GM21529 (cell line): ENCODE results near the gene CNIH4.
"Not testable (repeated sequence)": the region's sequence is repeated elsewhere in the genome, so short reads cannot be mapped to it uniquely, and the experiment has no call there.

Experiments
- ATAC-seq: cut with Tn5 transposase; IDR thresholded peaks from one replicate; pipeline ENCODE4 v1.9.1; 2021; ENCODE audit not compliant: unreplicated experiment

The CNIH4 gene

GRCh38 chr1:224348137-224348536 is 8.5 kb upstream of the CNIH4 start:
- no peak for ATAC-seq

GRCh38 chr1:224349716-224350115 is 7.0 kb upstream of the CNIH4 start:
- ATAC-seq = not testable (repeated sequence)

DNA sequence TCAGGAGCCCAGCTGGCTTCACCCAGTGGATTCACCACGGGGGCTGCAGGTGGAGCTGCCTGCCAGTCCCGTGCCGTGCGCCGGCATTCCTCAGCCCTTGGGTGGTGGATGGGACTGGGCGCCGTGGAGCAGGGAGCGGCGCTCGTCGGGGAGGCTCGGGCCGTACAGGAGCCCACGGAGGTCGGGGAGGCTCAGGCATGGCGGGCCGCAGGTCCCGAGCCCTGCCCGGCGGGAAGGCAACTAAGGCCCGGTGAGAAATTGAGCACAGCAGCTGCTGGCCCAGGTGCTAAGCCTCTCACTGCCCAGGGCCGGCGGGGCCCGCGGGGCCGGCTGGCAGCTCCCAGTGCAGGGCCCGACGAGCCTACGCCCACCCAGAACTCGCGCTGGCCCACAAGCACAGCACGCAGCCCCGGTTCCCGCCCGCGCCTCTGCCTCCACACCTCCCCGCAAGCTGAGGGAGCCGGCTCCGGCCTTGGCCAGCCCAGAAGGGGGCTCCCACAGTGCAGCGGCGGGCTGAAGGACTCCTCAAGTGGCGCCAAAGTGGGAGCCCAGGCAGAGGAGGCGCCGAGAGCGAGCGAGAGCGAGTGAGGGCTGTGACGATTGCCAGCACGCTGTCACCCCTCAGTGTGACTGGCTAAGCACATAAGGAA is 4.1 kb upstream of the CNIH4 start:
- ATAC-seq = not testable (repeated sequence)

- ATAC-seq = no peak
These were observed 2.4 kb upstream of the CNIH4 start for GRCh38 chr1:224353975-224354925.

DNA sequence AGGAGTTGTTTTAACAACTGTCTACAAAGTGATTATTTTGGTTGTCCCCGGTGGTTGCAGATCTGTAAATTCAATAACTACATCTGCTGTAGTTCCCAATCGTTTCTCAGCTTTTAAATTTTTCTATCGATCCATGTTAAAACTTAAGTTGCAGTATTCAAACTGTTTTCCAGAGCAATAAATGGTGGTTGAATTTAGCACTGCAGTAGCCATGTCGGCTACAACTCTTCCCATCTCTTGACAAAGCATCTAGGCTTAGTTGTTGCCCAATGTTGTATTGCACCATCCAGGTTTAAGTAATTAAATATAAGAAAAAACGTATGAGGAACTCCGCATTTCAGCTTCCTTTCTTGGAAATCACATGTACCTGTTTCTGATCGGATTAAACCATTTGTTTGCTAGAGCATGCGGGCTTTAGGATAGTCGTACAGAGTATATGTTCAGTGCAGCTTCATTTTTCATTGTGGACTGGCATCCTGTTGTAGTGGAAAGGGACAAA is 996 bp downstream of the CNIH4 start:
- no peak for ATAC-seq

- ATAC-seq = no peak
These were observed 1.6 kb downstream of the CNIH4 start for GRCh38 chr1:224358237-224358636.

DNA sequence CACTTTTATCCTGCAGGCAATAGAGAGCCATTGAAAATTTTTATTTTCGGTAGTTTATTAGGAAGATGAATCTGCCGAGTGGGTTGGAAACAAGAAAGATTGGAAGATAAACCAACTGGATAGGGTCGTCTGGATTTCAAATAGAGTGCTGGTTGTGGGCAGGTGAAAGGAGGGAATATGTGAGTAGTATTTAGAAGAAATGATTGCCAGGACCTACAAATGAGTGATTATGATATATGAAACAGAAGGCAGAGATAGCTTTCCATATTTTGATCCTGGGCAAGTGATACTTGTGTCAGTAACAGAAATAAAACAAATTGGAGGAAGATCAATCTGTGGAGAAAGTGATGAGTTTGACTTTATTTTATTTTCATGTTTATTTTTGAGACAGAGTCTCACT is 2.5 kb downstream of the CNIH4 start:
- no peak for ATAC-seq

DNA sequence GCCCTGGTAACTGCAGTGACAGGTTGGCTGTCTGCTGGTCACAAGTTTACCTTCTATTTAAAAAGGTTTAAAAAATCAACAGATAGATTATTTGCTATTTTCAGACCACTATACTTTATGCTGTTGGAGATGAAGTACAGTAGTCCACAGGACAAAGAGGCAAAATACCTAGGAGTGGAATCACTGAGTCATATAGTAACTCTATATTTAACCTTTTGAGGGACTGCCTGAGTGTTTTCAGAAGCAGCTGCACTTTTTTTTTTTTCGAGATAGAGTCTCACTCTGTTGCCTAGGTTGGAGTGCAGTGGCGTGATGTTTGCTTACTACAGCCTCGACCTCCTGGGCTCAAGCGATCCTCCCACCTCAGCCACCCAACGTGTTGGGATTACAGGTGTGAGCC is 11.7 kb downstream of the CNIH4 start:
- ATAC-seq = peak; percentile 89

DNA sequence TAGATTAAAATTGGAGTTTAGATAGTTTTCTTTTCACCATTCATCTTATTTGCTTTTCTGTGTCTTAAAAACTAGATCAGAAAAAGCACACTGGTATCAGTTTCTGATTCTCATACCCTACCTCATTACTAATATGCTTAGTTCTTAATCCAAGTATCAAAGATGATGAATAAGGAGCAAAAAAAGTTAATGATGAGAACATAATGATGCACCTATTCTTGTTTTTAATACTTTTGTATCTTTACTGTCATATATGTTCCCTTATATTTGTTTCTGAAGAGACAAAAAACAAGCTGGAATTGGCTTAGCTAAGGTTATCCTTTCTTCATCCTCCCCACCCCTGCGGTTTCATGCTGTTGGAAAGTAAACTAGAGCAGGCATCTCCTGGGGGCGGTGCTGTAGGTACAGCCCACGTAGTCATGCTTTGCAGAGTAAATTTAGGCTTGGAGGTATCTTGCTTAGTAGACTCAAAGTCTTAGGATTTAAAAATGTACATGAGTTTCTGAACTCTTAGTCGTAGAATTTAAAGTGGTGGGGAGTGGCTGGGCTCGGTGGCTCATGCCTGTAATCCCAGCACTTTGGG is 16.4 kb downstream of the CNIH4 start:
- ATAC-seq = no peak

- no peak for ATAC-seq
These were observed 18.4 kb downstream of the CNIH4 start for GRCh38 chr1:224375059-224375458.

GRCh38 chr1:224377676-224378006 is 21.0 kb downstream of the CNIH4 start:
- peak; percentile 68 for ATAC-seq

- ATAC-seq = no peak
These were observed 22.4 kb downstream of the CNIH4 start for GRCh38 chr1:224378855-224379631.

DNA sequence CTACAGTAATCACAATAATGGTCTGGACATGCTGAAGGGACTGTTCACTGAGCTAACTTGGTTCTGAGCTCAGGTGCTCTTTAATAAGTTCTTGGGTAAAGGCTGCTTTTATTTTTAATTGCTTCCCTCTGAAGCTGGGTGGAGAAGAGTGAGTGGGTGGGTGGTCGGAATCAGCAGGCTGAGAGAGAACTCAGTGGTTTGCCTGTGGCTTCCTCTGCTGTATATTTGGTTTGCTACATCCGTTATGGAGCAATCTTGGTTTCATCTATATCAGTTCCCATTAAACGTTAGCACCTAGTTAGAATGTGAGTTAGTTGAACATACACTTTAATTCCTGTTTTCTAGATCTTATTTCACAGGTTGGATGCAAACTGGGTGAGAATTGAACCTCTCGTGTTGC is 23.3 kb downstream of the CNIH4 start:
- ATAC-seq = peak; percentile 72

DNA sequence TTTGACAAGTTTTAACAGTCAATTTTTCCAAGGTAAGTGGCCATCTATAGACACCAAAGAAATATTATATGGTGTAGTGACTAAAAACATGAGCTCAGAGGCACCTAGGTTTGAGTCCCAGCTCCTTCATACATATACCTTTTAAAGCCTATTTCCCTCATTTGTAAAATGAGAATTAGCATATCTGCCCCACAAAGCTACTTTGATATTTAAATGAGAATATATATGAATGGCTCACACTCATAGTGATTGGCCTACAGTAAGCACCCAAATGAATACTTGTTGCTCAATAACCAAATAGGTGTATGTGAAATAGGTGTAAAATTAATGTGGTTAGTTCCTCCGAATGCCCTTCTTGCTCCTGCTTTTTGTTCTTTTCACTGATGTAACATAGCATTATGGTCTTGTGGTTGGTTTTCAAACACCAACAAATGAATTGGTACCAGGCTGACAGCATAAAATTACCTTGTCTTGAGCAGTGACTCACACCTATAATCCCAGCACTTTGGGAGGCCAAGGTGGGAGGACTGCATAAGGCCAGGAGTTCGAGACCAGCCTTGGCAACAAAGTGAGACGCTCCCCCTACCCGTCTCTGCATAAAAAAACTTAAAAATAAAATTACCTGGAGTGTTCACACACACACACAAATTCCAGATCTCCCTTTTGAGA is 25.3 kb downstream of the CNIH4 start:
- ATAC-seq = no peak

GRCh38 chr1:224383218-224383617 is 26.5 kb downstream of the CNIH4 start:
- ATAC-seq = no peak

DNA sequence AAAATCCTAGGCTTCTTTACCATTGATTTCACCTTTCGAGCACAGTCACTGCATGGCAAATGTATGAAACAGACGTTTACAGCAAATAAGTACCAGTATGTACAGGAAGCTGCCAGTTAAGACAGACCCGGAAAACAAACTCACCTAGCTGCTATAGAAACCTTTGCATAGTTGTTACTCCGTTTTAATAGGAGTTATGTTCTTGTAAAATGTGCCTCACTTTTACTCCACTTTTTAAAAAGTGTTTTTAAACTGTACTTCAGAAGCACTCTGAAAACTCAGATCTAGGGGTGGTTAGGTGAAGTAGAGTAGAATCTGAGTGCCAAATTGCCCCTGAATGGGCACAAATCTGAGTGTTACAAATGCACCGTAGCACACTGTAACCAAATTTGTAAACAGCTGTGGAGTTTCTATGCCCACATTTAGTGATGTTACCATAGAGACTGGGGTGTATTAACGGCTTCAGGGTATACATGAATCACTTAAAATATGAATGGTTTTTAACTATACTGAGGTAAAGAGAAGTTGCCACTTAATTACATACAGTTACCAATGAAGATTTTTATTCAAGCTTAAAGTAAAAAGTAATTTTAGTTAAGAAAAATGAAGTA is 30.7 kb downstream of the CNIH4 start:
- no peak for ATAC-seq

GRCh38 chr1:224387943-224388342 is 31.3 kb downstream of the CNIH4 start:
- no peak for ATAC-seq

GRCh38 chr1:224390517-224390916 is 33.8 kb downstream of the CNIH4 start:
- no peak for ATAC-seq

GRCh38 chr1:224392411-224393249 is 36.0 kb downstream of the CNIH4 start:
- ATAC-seq = no peak
